ENCODE measurements around the gene CAPN15.

The CAPN15 gene

DNA sequence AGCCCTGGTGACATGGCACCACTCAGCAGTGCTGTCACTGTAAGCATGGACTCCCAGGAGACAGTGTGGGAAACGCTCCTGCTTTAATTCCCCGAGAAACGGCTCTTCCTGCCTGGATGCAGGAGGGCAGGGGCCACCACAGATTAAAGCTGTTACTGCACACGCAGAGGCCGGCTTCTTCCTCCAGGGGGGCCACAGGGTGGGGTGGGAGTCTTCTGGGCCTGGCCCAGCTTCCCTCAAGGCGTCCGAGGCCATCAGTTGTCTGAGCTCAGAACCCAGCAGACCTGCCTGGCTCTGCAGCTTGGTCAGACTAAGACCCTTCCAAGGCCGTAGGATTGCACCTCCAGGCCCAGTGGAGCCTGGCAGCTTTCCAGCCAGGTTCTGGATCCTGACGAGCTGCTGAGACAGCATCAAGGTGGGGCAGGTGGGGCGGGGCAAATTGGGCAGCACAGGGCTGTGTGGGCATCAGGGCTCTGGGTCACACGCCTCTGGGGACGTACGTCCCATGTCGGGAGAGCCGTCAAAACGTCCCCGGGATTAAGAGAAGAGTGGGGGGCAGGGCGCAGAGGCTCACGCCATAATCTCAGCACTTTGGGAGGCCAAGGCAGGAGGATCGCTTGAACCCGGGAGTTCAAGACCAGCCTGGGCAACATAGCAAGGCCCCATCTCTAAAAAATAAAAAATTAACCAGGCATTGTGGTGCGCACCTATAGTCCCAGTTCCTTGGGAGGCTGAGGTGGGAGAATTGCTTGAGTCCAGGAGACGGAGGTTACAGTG lies 5.0 kb upstream of the CAPN15 start:
- TF ChIP-seq, protein P1, sequence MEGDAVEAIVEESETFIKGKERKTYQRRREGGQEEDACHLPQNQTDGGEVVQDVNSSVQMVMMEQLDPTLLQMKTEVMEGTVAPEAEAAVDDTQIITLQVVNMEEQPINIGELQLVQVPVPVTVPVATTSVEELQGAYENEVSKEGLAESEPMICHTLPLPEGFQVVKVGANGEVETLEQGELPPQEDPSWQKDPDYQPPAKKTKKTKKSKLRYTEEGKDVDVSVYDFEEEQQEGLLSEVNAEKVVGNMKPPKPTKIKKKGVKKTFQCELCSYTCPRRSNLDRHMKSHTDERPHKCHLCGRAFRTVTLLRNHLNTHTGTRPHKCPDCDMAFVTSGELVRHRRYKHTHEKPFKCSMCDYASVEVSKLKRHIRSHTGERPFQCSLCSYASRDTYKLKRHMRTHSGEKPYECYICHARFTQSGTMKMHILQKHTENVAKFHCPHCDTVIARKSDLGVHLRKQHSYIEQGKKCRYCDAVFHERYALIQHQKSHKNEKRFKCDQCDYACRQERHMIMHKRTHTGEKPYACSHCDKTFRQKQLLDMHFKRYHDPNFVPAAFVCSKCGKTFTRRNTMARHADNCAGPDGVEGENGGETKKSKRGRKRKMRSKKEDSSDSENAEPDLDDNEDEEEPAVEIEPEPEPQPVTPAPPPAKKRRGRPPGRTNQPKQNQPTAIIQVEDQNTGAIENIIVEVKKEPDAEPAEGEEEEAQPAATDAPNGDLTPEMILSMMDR (conservative IDR thresholded peaks at IDR 0.05; ENCODE audit: low read depth, low read length): no peak
- H3K4me3 ChIP-seq (ENCODE audit: low read length): no peak overlapping the region
- DNase-seq (ENCODE audit: low read depth): no peak

DNA sequence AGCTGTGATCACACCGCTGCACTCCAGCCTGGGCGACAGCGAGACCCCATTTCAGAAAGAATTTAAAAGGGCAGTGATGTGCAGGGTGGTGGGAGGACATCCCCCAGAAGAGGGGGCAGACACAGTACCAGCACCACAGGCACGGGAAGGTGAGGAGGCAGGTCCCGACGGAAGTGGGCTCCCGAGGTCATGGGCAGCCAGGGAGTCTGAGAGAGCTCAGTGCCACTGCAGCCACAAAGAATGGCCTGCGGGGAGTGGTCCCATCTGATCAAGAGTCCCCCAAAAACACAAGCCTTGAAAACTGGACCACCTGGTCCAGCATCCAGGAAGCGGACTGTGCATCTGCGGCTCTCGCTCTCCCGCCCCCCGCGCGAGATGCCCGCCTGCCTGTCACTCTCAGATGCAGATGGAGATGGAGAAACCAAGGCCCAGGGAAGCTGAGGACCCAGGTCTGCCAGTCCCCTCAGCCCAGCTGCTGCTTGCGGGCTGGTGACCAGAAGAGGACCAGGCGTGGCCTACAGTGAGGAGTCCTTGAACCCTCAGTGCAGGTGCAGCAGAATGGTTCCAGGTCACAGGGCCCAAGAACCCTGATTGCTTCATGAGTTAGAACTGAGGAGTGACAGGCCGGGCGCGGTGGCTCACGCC lies 4.3 kb upstream of the CAPN15 start:
- TF ChIP-seq, protein P1 (conservative IDR thresholded peaks at IDR 0.05; ENCODE audit: low read depth, low read length): no peak
- DNase-seq (ENCODE audit: low read depth): no peak
- H3K4me3 ChIP-seq (ENCODE audit: low read length): no peak overlapping the region

DNA sequence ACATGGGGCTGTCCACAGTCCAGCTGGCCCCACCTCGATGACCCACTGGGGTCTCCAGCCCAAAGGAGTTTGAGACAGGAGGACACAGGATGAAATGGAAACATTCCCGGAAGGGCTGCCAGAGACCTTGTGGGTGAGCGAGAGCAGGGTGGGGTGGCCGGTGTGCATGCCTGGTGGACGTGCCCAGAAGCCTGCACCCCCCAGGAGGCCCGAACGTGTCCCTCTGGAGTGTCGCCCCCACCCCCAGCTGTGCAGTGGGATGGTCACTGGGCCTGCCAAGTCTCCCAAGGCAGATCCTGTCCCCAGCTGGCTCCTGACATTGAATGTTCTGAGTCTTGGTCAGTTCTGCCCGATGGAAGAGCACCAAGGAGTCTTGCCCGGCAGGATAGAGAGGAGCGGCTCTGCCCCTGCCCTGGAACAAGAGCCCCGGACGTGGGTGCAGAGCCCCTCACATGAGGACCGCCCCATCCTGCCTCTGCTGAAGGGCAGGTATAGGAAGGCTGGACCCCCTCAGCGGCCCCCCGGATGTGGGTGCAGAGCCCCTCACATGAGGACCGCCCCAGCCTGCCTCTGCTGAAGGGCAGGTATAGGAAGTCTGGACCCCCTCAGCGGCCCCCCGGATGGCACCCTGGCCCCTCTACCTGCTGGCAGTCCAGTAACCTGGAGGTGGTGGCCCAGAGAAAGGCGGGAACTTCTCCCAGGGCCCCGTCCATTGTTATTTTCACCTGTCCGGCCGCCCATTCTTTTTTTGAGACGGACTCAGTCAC lies 3.1 kb upstream of the CAPN15 start:
- no peak for DNase-seq (ENCODE audit: low read depth)
- H3K4me3 ChIP-seq (ENCODE audit: low read length): no peak overlapping the region
- TF ChIP-seq, protein P1 (conservative IDR thresholded peaks at IDR 0.05; ENCODE audit: low read depth, low read length): no peak

DNA sequence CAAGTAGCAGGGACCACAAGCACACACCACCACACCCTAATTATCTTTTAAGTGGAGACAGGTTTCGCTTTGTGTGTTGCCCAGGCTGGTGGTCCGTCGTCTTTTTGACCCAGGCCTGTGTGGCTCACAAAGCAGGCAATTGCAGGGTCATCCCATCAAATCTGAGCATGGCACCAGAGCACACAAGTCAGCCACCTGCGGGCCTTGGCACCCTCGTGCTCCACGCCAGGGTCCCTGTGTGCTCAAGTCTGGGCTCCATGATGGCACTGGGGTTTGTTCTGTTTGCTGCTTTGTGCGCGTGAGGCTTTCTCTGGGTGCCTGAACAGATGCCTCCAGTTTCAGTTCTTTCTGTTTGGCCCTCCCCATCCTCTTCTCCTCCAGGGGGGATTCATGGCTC lies 2.4 kb upstream of the CAPN15 start:
- no peak for DNase-seq (ENCODE audit: low read depth)
- H3K4me3 ChIP-seq (ENCODE audit: low read length): no peak overlapping the region
- TF ChIP-seq, protein P1 (conservative IDR thresholded peaks at IDR 0.05; ENCODE audit: low read depth, low read length): no peak

DNA sequence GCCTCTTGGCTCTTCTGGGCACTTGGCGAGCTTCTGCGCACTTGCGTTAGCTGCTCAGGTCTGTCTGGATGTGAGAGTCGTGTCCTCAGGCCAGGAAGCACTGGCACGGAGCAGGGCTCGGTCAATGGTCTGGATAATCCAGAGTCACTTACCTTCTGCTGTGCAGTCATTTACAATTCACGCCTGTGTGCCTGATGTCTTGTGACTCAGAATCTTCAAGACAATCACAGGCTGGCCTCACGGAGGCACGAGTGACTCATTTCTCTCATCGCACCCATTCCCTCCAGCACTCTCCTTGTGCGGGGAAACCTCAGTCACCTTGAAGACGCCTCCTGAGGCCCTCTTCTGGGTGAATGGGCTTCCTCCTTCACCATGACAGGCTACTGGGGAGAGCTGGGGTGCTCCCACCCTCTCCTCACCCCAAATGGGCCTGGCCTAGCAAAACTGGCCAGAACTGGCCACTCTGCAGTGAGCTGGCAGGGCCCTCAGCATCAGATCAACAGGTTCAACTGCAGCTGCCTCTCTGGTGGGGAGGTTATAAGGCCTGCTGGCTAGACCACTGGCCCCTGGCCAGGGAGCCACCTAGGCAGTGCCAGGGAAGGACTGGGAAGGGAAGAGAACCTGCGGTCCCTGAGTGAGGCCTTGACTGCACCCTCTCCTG lies 1.9 kb upstream of the CAPN15 start:
- H3K4me3 ChIP-seq (ENCODE audit: low read length): peak overlapping the region; percentile 62
- TF ChIP-seq, protein P1 (conservative IDR thresholded peaks at IDR 0.05; ENCODE audit: low read depth, low read length): no peak
- peak; percentile 72 for DNase-seq (ENCODE audit: low read depth)

- peak; percentile 23 for DNase-seq (ENCODE audit: low read depth)
- TF ChIP-seq, protein P1 (conservative IDR thresholded peaks at IDR 0.05; ENCODE audit: low read depth, low read length): no peak
- peak overlapping the region; percentile 62 for H3K4me3 ChIP-seq (ENCODE audit: low read length)
These were observed 1.1 kb upstream of the CAPN15 start for GRCh38 chr16:526181-527014.

All from retinal pigment epithelial cell (primary cell).